Gastrocnemius medialis (tissue), 4 donors: ENCODE data around the gene BTF3.

ENCODE experiments used
- CTCF ChIP-seq, 5 experiments: fragments of 450-650 bp in 3 of 5; fragments of 200-600 bp in 2 of 5; sonication (generic) in 2 of 5; IDR thresholded peaks in 4 of 5; conservative IDR thresholded peaks in 1 of 5; 1 replicate in 4 of 5; 2 replicates in 1 of 5; pipeline ENCODE4 v1.5.1; 2016 to 2019; ENCODE audit warnings: antibody characterized with exemption in 5 of 5, mild to moderate bottlenecking in 3 of 5, moderate library complexity in 3 of 5
- POLR2A ChIP-seq, 2 donors: fragments of 450-650 bp; IDR thresholded peaks; one replicate each; pipeline ENCODE4 v1.6.1; 2017; ENCODE audit warnings: antibody characterized with exemption in 2 of 2, mild to moderate bottlenecking in 2 of 2, moderate library complexity in 2 of 2

DNA sequence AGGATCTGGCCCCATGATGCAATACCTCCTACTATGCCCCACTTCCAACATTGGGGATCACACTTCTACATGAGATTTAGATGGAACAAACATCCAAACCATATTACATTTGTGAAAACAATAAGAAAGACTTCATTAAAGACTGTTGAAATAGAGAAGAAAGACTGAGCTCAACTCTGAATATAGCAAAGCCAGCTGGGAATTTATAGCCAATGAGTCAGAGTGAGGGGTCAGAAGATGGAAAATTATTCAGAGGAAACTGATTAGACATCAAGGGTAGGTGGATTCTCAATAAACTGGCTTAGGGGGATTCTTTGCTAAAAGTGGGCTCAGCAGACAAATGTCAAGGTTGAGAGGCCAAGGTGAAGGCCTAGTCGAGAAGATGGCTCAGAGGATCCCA is 25.6 kb downstream of the BTF3 start:
- no peak for TF ChIP-seq CTCF (IDR thresholded peaks at IDR 0.05 in 4 of 5, conservative IDR thresholded peaks at IDR 0.05 in 1 of 5)
- TF ChIP-seq POLR2A (IDR thresholded peaks at IDR 0.05) = no peak
